ENCODE measurements around the gene BAIAP2L1.

Gene BAIAP2L1

DNA sequence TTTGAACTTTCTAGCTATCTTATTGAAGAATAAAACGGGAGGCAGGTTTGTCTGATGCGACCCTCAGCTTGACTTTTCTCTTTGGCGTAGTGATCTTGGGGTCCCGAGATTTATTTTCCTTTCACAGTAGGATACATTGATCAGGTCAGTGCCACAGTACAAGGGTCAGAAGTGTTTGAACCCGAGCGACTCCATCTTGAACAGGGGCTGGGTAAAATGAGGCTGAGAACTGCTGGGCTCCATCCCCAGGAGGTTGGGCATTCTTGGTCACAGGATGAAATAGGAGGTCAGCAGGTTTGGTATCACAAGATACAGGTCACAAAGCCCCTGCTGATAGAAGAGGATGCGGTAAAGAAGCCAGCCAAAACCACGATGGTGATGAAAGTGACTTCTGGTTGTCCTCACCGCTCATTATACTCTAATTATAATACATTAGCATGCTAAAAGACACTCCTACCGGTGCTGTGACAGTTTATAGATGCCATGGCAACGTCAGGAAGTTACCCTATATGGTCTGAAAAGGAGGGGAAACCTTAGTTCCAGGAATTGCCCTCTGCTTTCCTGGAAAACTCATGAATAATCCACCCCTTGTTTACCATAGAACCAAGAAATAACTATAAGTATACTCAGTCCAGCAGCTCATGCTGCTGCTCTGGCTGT lies 145.8 kb downstream of the BAIAP2L1 start:
- TF ChIP-seq, protein P1, sequence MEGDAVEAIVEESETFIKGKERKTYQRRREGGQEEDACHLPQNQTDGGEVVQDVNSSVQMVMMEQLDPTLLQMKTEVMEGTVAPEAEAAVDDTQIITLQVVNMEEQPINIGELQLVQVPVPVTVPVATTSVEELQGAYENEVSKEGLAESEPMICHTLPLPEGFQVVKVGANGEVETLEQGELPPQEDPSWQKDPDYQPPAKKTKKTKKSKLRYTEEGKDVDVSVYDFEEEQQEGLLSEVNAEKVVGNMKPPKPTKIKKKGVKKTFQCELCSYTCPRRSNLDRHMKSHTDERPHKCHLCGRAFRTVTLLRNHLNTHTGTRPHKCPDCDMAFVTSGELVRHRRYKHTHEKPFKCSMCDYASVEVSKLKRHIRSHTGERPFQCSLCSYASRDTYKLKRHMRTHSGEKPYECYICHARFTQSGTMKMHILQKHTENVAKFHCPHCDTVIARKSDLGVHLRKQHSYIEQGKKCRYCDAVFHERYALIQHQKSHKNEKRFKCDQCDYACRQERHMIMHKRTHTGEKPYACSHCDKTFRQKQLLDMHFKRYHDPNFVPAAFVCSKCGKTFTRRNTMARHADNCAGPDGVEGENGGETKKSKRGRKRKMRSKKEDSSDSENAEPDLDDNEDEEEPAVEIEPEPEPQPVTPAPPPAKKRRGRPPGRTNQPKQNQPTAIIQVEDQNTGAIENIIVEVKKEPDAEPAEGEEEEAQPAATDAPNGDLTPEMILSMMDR (IDR thresholded peaks at IDR 0.05), result no peak

DNA sequence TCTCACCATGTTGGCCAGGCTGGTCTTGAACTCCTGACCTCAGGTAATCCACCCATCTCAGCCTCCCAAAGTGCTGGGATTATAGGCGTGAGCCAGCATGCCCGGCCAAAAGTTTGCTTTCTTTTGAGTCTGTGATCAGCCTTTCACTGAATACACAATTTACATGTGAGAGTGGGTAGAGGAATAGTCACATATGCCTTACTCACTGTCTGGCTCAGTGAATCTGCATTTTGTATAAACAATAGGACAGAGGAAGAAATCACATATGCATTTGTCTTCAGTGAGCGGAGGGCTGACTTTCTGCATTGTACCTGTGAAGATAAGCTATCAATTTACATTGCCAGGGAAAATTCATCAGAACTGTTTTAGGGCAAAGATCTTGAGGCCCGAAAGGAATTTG lies 146.4 kb downstream of the BAIAP2L1 start:
- TF ChIP-seq, protein P1 (IDR thresholded peaks at IDR 0.05), result no peak

DNA sequence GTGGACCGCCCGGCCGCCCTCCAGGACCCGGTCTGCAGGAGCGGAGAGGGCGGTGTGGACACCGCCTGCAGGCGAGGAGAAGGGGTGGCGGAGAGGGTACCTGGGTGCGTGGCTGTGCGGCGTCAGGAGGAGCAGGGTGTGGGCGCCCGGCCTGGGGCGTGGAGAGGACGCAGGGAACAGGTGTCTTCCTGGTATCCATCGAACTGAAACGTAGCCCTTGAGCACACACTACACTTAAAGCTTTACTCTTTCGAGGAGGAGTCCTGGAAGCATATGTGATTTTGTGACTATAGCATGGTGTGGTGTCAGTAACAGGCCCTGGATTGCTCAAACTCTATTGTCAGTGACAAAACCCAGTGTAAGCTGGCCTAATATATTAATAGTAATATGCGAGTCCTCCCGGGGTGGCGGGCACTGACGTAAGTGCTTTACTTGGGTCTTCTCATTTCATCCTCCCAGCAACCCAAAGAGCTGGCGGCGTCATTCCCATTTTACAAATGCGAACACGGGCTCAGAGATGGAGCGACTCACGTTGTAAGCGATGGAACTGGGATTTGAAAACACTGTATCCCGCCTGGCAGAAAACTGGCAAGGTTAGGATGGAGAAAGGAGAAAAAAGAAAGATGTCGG lies 148.3 kb downstream of the BAIAP2L1 start:
- TF ChIP-seq, protein P1 (IDR thresholded peaks at IDR 0.05), result no peak

DNA sequence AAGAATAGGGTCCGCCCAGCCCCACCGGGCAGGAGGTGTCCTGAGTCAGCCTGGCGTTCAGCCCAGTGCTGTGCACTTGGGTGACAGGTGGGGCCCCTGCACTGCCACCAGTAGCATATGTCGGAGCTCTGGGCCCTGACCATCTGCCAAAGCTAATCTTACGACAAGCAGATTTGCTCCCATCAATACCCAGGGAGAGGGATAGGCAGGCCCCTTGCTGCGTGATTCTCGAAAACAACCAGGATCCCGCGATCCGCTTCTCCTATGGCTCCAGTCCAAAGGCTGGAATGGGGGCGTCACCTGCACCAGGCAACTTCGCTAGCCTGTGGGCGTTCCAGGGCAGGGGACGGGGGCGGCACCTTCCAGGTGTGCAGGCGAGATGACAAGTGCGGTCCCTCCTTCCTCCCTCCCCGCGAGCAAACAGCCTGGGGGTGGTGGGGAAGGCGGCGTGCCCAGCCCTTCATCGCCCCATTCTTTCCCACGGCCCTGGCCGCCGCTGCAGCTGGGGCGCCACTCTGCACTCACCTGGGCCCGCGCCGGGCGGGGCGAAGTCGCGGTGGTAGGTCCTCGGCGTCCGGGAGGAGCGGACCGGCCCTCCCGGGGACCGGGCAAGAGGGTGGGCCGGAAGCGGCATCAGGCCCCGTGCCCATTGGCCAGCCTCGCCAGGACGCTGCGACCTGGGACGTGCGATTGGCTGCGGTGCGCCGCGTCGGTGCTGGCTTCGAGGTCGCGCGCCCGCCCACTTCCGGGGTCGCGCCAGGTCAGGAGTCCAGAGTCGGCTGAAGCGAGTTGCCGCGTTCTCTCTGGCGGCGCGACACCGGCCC lies 149.1 kb downstream of the BAIAP2L1 start, which contains the start of gene TECPR1:
TSS of gene TECPR1 (minus strand) at position 632 of the 824 bp plus-strand sequence. CDS start 6,086 bp downstream, outside the sequence.
- TF ChIP-seq, protein P1 (IDR thresholded peaks at IDR 0.05), result no peak

DNA sequence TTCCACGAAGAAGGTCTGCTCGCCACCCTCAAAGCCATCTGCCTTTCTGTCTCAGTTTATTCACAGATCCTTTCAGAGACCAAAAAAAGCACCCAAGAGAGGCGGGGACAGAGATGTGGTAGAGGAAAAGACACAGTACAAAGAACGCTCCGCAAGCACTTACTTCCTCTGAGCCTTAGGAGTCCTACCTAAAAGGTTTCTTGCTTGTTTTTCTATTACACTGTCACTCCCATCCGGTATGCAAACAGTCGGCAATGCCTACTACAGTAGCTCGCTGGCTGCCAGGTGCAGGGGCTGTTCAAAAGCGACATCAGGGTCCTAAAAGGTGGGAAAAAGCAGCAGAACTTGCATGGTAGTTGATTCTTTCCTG lies 149.7 kb downstream of the BAIAP2L1 start:
- TF ChIP-seq, protein P1 (IDR thresholded peaks at IDR 0.05), result no peak

DNA sequence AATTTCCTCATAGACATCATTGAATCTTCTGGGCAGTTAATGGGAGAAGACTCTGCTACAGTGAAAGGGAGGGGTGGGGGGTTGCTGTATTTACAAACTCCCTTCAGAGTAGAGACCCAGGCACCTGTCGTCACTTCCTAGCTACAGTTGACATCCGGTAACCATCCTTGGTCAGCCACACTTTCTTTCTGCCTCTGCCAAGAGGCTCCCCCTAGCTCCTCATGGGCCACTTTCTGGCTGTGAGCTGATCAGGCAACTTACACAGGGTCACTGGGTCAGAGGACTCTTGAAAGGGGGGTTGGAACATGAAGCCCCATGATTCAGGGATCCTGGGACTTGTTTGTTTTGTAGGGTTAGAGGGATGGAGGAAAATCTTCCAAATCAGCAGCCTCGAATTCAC lies 150.1 kb downstream of the BAIAP2L1 start:
- TF ChIP-seq, protein P1 (IDR thresholded peaks at IDR 0.05), result no peak

DNA sequence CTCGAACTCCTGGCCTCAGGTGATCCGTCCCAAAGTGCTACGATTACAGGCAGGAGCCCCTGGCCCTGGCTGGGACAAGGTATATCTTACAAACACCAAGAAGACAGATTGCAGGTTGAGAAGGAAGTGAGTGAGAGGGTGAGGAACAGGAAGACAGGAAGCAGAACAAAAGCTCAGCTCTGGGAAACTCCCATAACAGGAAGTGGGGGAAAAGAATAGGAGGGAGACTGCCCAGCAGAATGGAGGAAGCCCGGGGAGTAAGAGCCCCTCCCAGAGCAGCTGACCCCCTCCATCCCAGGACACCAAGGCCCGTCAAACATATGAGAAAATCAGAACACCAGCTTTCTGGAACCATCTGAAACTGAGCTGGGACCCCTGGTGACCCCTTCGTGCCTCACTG lies 151.8 kb downstream of the BAIAP2L1 start:
- TF ChIP-seq, protein P1 (IDR thresholded peaks at IDR 0.05), result no peak

All from LNCAP (cell line).